ENCODE data around the gene GUK1. TPM values are rescaled to one million over a fixed set of nuclear protein-coding genes. Genes with fewer than 3 reads are reported as not detected.

The GUK1 gene
- total RNA-seq, 1 donor from 2014 or later: 718 TPM

DNA sequence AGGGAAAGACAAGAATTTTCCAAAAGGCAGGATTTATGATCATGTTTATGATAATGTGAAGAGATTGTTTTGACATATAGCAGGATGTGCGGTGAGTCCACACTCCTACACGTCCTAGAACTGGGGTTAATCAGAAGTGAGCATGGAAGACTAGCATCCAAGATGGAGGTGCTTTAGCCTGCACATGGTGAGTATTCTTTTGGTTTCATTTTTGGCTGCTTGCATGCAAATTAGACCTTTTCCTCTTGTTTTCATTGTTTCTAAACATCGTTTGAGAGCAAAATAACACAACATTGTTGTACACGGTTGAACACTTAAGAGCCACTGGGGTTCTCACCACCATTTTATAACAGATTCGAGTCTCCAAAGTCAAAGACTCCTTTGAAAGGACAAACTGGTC lies 14.9 kb upstream of the GUK1 start:
- DNase-seq (ENCODE audit: low read depth in 2 of 2): no peak

DNA sequence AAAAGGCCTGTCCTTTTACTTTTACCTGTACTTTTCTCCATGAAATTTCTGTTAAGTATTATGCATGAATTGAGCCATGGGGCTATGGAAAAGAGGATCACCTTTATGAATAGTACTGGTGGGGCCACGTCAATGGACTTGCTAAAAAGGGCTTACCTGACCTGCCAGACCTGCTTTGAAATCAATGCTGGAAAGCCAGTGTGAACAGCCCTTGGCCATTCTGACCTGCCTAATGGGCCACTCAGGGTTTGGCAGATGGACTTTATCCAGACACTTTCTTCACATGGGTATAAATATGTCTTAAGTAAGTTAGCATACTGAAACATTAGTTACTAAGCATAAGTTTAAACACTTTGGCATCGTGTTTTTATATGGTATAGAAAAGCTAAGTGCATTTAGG lies 8.3 kb upstream of the GUK1 start:
- no peak for DNase-seq (ENCODE audit: low read depth in 2 of 2)

GRCh38 chr1:228134591-228134990 lies 5.5 kb upstream of the GUK1 start:
- no peak for DNase-seq (ENCODE audit: low read depth in 2 of 2)

GRCh38 chr1:228136901-228137300 lies 3.2 kb upstream of the GUK1 start:
- DNase-seq (ENCODE audit: low read depth in 2 of 2): no peak

DNA sequence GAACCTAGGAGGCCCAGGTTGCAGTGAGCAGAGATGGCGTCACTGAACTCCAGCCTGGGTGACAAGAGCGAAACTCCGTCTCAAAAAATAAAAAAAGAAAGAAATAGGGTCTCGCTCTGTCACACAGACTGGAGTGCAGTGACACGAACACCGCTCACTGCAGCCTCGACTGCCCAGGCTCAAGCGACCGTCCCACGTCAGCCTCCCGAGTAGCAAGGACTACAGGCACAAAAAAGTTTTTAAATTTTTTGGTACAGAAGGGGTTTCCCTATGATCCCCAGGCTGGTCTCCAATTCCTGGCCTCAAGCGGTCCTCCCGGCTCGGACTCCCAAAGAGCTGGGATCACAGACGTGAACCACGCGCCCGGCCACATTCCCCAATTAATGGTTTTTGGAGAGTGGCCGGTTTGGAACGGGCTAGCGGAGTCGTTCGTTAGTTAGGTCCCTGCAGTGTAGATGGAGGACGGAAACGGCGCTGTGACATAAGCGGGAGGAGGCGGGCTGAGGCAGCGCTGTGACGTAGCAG lies 611 bp upstream of the GUK1 start:
- no peak for DNase-seq (ENCODE audit: low read depth in 2 of 2)

DNA sequence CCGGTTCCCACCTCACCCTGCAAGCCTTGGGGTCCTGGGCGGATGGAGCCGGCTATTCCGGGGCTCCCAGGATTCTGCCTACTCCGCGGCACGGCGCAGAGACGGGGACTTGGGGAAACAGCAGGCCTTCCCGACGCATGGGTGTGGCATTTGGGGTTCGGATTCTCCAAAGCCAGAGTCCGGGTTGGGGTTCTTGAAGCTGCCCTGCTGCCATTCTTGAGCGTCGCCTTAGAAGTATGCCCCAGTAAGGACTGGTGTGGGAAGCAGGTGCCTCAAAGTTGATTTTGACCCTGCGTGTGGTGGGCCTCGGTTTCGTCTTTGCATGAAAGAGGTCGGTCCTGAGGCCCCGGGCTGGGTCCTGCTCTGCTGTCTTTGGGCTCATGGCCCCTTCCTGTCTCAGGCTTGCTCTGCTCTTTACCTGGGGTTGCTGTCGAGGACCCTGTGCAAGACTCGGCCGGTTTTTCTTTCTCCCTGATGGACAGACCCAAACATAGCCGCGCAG lies 696 bp downstream of the GUK1 start:
- no peak for DNase-seq (ENCODE audit: low read depth in 2 of 2)

GRCh38 chr1:228141226-228142044 lies 1.4 kb downstream of the GUK1 start:
- peak in 1 of 2 donors; percentile 47 for DNase-seq (ENCODE audit: low read depth in 2 of 2)

DNA sequence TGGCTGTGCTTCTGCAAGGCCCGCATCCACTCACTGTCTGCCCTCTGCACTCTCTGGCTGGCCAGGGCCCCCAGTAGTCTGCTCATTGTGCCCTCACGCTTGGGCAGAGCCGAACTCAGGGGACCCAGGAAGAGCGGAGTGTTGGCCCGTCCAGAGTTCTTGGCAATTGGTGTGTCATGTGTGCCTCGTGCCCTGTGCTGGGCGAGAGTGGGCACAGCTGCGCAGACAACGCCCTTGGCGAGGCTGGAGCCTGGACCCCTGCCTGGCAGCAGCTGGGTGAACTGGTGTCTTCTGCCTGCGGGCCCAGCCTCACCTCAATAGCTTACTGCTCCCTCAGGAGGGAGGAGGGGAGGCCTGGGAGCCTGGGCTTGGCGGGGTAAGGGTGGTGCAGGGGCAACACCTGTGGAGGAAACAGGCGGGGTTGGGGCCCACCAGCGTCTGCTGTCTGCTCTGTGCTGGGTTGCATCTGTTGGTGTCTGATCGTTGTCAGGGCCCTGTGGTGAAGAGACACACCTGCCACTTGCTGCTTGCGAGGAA lies 2.1 kb downstream of the GUK1 start:
- no peak for DNase-seq (ENCODE audit: low read depth in 2 of 2)

DNA sequence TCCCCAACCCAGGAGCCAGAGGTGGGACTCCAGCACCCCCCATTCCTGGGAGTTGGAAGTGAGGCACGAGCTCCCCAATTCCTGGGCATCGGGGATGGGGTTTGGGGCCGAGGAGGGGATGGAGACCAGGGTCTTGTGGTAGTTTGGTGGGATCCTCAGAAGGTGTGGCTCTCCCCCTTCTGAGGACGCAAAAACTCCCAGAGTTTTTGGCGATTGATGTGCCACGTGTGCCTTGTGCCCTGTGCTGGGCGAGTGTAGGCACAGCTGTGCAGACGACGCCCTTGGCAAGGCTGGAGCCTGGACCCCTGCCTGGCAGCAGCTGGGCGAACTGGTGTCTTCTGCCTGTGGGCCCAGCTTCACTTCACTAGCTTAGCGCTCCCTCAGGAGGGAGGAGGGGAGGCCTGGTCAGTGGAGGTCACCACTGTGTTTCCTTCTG lies 2.6 kb downstream of the GUK1 start:
- no peak for DNase-seq (ENCODE audit: low read depth in 2 of 2)

DNA sequence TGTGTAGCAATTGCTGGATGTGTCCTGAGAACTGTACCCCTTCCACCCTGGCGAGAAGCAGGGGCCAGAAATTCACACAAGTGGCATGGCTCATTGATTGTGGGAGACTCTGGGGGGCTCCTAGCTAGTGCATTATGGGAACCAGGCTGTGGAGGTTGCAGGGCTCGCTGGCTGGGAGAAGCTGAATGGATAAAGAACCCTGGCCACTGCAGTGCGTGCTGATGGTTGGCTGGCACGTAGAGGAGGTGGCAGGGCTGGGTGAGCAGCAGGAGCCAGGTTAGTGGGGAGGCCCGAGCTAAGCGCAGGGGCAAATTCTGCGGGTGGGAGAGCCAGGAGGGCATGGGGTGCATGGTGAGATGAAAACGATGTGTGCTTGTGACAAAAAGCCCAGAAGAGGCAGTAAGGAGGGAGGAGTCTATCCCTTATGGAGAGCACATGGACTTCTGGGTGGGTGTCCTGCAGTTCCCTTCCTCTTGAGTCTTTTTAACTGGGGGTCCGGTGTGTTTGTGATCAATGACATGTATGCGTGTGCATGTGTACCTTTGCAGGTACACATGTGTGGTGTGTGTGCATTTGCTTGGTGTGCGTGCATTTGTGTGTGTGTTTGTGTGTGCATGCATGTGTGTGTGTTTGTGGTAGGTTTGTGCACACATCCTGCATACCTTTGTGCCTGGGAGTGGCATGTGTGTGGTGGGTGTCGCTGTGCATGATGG lies 3.6 kb downstream of the GUK1 start:
- no peak for DNase-seq (ENCODE audit: low read depth in 2 of 2)

DNA sequence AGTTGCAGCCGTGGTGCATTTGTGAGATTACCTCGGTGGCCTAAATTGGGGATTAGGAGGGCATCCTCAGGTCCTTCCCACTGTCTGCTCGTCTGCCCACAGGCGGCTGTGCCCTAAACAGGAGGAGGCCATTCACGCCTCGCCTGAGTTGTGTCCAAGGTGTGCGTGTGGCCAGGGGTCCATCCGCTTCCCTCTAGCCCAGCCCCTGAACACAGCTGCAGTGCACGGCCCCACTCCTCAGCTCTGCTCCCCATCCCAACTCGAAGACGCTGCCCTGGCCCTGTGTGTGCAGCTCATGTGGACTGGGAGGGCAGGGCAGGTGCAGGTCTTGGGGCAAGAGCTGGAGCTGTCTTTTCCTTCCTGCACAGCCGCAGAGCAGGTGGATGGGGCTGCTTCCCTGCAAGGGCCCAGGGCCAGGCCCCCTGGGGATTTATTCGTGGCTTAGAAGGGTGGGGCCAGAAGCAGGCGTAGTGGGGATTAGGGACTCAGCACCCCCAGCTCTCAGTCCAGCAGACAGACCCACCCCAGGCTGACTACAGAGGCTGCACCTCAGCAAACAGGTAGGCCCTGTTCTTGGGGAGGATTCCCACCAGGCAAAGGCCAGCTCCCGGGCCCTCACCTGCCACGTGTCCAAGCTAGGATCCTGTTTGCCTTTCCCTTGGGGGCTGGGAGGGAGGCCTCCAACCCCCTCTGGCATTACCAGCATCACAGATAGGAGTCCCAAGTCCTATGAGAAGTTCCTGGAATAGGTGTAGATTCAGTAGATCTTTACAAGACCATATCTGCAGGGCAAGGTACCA lies 4.3 kb downstream of the GUK1 start:
- DNase-seq (ENCODE audit: low read depth in 2 of 2): no peak

DNA sequence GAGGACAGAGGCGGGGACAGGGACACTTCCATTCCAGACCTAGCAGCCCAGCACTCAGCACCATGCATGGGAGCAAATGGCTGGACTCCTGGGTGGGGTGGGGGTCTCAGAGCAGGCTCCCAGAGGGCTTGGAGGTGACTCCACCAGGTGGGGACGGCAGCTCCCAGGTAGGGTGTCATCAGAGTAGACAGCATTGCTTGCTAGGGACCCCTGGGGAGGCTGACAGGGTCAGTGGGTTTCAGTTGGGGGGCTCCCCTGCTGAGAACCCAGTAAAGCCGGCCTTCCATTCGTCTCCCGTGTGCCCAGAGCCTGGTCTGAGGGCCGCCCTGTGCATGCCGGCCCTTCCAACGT lies 4.9 kb downstream of the GUK1 start:
- DNase-seq (ENCODE audit: low read depth in 2 of 2): no peak

- DNase-seq (ENCODE audit: low read depth in 2 of 2): no peak
Observed at GRCh38 chr1:228145463-228146416, 5.7 kb downstream of the GUK1 start.

GRCh38 chr1:228146417-228147150 lies 6.5 kb downstream of the GUK1 start:
- DNase-seq (ENCODE audit: low read depth in 2 of 2): no peak

DNA sequence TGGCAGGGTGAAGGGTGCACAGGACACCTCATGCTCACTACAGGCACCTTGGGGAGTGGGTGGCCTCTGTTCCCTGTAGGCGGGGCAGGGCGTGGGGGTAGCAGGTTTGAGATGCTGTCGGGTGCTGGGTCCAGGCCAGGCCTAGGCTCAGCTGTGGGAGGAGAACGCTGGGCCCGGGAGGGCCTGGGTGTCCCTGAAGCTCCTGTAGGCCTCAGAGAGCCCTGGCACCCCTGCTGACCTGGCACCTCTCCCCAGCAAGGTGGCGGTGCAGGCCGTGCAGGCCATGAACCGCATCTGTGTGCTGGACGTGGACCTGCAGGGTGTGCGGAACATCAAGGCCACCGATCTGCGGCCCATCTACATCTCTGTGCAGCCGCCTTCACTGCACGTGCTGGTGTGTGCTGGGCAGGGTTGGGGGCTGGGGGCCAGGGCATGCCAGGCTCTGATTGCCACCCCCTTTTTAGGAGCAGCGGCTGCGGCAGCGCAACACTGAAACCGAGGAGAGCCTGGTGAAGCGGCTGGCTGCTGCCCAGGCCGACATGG lies 7.1 kb downstream of the GUK1 start:
- no peak for DNase-seq (ENCODE audit: low read depth in 2 of 2)

- no peak for DNase-seq (ENCODE audit: low read depth in 2 of 2)
Observed at GRCh38 chr1:228147768-228148167, 7.7 kb downstream of the GUK1 start.

DNA sequence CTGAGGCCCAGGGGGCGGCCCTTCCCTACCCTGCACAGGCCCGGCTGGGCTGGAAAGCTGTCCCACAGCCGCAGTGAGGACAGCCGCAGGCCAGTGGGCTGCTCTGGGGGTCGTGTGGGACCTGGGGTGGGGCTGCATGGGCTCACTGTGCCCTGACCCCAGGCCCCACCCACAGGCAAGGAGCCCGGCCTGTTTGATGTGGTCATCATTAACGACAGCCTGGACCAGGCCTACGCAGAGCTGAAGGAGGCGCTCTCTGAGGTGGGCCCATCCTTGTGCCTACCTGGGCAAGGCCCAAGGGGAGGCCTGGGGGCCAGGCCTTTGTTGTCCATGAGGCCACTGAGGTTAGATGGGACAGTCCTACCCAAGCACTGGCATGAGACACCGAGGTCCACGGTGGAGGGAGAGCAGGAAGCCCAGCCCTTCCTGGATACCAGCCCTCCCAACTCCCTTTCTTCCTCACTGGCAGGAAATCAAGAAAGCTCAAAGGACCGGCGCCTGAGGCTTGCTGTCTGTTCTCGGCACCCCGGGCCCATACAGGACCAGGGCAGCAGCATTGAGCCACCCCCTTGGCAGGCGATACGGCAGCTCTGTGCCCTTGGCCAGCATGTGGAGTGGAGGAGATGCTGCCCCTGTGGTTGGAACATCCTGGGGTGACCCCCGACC lies 8.2 kb downstream of the GUK1 start:
- DNase-seq (ENCODE audit: low read depth in 2 of 2): peak in 1 of 2 donors; percentile 43

DNA sequence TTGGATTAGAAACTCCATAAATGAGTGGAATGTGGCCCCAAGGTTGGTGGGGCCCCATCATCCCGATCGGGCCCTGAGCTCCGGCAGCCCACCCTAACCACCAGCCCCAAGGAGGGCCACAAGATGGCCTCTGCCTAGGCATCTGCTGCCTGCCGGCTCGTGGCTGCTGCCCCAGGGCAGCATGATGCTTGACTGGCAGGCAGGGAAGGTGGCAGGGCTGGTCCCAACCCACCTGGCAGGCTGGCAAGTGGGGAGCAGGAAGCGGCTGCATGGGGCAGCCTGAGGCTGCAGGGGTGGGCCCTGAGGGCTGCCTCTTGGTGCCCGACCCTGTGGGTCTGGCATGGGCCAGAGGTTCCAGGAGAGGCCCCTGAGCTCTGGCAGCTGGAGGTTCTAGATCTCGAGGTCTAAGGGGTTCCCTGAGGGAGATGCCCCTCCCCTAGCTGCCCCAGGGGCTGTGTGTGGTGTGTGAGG lies 8.9 kb downstream of the GUK1 start:
- DNase-seq (ENCODE audit: low read depth in 2 of 2): no peak

Data from dermis microvascular lymphatic vessel endothelial cell (primary cell).